ENCODE measurements around the gene SLAMF9. TPM values are rescaled to one million over a fixed set of nuclear protein-coding genes. Genes with fewer than 3 reads are reported as not detected.

The SLAMF9 gene
- total RNA-seq, 2 experiments from 2014 or later: not detected

- no peaks in the 10 kb centered on the region for H3K9me2 ChIP-seq (ENCODE audit: insufficient read depth, low read length)
- H4K20me1 ChIP-seq (ENCODE audit: insufficient read depth, low read length): no peaks in the 10 kb centered on the region
- ChIA-PET CTCF (ENCODE audit: unreplicated experiment) (interaction anchor here (1.1 kb wide), 1 partner anchor 72 kb away, joined by 4 read pairs; no protein-coding TSS in a partner anchor), POLR2A (no interaction called here)
- intact Hi-C loops (cut with micrococcal nuclease; ENCODE audit: unreplicated experiment): loop anchor here (1.0 to 2.0 kb wide), 2 partner anchors 72 to 143 kb away; no protein-coding TSS in a partner anchor
- no peak for DNase-seq (ENCODE audit: low spot score)
- peaks cover 8% of the 10 kb centered on the region for H3K4me1 ChIP-seq (ENCODE audit: insufficient read depth, low read length, poor library complexity, severe bottlenecking)
- BruUV-seq (replicated peaks): no TSS peak
- no peak overlapping the region for H2AFZ ChIP-seq (ENCODE audit: low read length)
- H3K36me3 ChIP-seq (ENCODE audit: insufficient read depth, low read length): no peaks in the 10 kb centered on the region
- no peaks in the 10 kb centered on the region for H3K9me3 ChIP-seq (ENCODE audit: low read length)
- TF ChIP-seq EZH2phosphoT487 (IDR thresholded peaks at IDR 0.05; ENCODE audit: borderline replicate concordance, low read depth, low read length): no peak
- TF ChIP-seq, protein P1, sequence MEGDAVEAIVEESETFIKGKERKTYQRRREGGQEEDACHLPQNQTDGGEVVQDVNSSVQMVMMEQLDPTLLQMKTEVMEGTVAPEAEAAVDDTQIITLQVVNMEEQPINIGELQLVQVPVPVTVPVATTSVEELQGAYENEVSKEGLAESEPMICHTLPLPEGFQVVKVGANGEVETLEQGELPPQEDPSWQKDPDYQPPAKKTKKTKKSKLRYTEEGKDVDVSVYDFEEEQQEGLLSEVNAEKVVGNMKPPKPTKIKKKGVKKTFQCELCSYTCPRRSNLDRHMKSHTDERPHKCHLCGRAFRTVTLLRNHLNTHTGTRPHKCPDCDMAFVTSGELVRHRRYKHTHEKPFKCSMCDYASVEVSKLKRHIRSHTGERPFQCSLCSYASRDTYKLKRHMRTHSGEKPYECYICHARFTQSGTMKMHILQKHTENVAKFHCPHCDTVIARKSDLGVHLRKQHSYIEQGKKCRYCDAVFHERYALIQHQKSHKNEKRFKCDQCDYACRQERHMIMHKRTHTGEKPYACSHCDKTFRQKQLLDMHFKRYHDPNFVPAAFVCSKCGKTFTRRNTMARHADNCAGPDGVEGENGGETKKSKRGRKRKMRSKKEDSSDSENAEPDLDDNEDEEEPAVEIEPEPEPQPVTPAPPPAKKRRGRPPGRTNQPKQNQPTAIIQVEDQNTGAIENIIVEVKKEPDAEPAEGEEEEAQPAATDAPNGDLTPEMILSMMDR (conservative IDR thresholded peaks at IDR 0.05; ENCODE audit: low read length): no peak
- no peaks in the 10 kb centered on the region for H3K79me2 ChIP-seq (ENCODE audit: insufficient read depth, low read depth, low read length)
- no peak overlapping the region for H3K4me2 ChIP-seq (ENCODE audit: low read length)
- no peak overlapping the region for H3K27ac ChIP-seq (ENCODE audit: low read depth, low read length, poor library complexity, severe bottlenecking)
- H3K4me3 ChIP-seq (ENCODE audit: low read depth, low read length, poor library complexity, severe bottlenecking): no peak overlapping the region
Observed at GRCh38 chr1:159935719-159936272, 18.2 kb downstream of the SLAMF9 start.

GRCh38 chr1:159935305-159935704 lies 18.7 kb downstream of the SLAMF9 start:
- no peaks in the 10 kb centered on the region for H3K36me3 ChIP-seq (ENCODE audit: insufficient read depth, low read length)
- H3K4me2 ChIP-seq (ENCODE audit: low read length): no peak overlapping the region
- H3K27ac ChIP-seq (ENCODE audit: low read depth, low read length, poor library complexity, severe bottlenecking): no peak overlapping the region
- peaks cover 8% of the 10 kb centered on the region for H3K4me1 ChIP-seq (ENCODE audit: insufficient read depth, low read length, poor library complexity, severe bottlenecking)
- H3K9me2 ChIP-seq (ENCODE audit: insufficient read depth, low read length): no peaks in the 10 kb centered on the region
- no peak overlapping the region for H2AFZ ChIP-seq (ENCODE audit: low read length)
- DNase-seq (ENCODE audit: low spot score): no peak
- CTCF ChIA-PET (ENCODE audit: unreplicated experiment): no interaction called here
- BruUV-seq (replicated peaks): no TSS peak
- POLR2A ChIA-PET: no interaction called here
- intact Hi-C loops (cut with micrococcal nuclease; ENCODE audit: unreplicated experiment): no loop called here
- H3K79me2 ChIP-seq (ENCODE audit: insufficient read depth, low read depth, low read length): no peaks in the 10 kb centered on the region
- H3K9me3 ChIP-seq (ENCODE audit: low read length): no peaks in the 10 kb centered on the region
- no peaks in the 10 kb centered on the region for H4K20me1 ChIP-seq (ENCODE audit: insufficient read depth, low read length)
- no peak for TF ChIP-seq EZH2phosphoT487 (IDR thresholded peaks at IDR 0.05; ENCODE audit: borderline replicate concordance, low read depth, low read length)
- TF ChIP-seq, protein P1 (conservative IDR thresholded peaks at IDR 0.05; ENCODE audit: low read length): no peak
- no peak overlapping the region for H3K4me3 ChIP-seq (ENCODE audit: low read depth, low read length, poor library complexity, severe bottlenecking)

GRCh38 chr1:159934136-159935039 lies 19.6 kb downstream of the SLAMF9 start:
- no TSS peak for BruUV-seq (replicated peaks)
- POLR2A ChIA-PET: no interaction called here
- CTCF ChIA-PET (ENCODE audit: unreplicated experiment): no interaction called here
- Histone ChIP-seq H3K9me2 (ENCODE audit: insufficient read depth, low read length) (no peaks in the 10 kb centered on the region), H3K36me3 (ENCODE audit: insufficient read depth, low read length) (no peaks in the 10 kb centered on the region), H4K20me1 (ENCODE audit: insufficient read depth, low read length) (no peaks in the 10 kb centered on the region), H3K4me2 (ENCODE audit: low read length) (no peak overlapping the region), H3K4me1 (ENCODE audit: insufficient read depth, low read length, poor library complexity, severe bottlenecking) (peaks cover 8% of the 10 kb centered on the region), H3K27ac (ENCODE audit: low read depth, low read length, poor library complexity, severe bottlenecking) (no peak overlapping the region), H3K9me3 (ENCODE audit: low read length) (no peaks in the 10 kb centered on the region), H3K79me2 (ENCODE audit: insufficient read depth, low read depth, low read length) (no peaks in the 10 kb centered on the region), H2AFZ (ENCODE audit: low read length) (no peak overlapping the region), H3K4me3 (ENCODE audit: low read depth, low read length, poor library complexity, severe bottlenecking) (no peak overlapping the region)
- DNase-seq (ENCODE audit: low spot score): no peak
- intact Hi-C loops (cut with micrococcal nuclease; ENCODE audit: unreplicated experiment): no loop called here
- no peak for TF ChIP-seq EZH2phosphoT487 (IDR thresholded peaks at IDR 0.05; ENCODE audit: borderline replicate concordance, low read depth, low read length)
- TF ChIP-seq, protein P1 (conservative IDR thresholded peaks at IDR 0.05; ENCODE audit: low read length): no peak

Data from OCI-LY7 (cell line).